IPS-NIHi7 (cell line): ENCODE measurements around the gene DDB1.
A peak's percentile ranks its signal among the peaks of the same experiment; 100 is the strongest.

Source experiments
- DNase-seq: peaks from one replicate; pipeline ENCODE4 v3.0.0; 2012; ENCODE audit warnings: mixed read lengths; ENCODE audit errors: extremely low spot score

DDB1 gene

DNA sequence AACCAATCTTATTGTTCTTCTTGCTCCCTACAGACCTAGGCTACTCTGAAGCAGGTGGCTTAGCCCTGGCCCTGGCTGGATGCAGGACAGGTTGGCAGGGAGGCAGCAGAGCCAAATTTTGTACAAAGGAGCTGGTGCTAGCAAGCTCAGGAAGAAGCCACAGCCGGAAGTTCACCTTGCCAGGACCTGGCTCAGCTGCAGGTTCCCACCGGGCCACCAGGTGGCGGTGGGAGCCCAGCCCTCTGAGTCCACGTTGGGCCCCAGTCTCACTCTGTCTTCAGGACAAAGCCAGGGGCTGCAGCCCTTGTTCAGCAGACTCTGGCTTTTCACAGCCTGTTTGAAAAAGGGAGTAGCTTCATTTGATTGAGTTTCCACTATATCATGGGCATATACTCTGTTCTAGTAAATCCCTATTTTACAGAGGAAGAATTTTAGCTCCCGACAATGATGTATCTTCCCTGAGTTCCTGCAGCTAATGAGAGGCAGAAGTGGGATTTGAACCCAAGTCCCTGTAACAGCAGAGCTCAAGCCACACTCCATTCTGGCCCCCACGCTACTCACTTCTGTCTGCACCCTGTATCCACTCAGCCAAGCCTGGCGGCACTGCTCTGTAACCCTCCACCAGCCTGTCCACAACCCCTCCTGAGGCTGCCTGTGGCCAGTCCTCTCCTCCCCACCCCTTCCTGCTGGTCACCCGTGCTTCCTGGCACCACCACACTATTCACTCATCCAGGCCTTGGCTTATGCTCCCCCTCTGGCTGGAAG is 3.4 kb upstream of the DDB1 start:
- peak; percentile 96 for DNase-seq

DNA sequence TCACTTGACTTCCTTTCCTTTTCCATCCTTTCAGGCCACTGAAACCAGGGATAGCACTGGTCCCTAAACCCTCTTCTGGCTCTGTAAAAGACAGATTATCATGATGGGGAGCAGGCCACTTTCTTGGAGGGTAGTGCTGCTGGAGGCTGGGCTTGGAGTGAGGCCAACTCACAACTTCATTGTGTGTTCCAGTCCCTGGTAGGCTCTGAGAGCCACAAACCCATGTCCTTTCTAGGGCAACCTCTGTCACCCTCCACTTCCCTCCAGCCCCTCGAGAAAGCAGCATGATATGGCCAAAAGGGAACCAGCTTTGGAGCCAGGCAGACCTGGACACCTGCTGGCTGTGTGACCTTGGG is 2.4 kb upstream of the DDB1 start:
- no peak for DNase-seq

DNA sequence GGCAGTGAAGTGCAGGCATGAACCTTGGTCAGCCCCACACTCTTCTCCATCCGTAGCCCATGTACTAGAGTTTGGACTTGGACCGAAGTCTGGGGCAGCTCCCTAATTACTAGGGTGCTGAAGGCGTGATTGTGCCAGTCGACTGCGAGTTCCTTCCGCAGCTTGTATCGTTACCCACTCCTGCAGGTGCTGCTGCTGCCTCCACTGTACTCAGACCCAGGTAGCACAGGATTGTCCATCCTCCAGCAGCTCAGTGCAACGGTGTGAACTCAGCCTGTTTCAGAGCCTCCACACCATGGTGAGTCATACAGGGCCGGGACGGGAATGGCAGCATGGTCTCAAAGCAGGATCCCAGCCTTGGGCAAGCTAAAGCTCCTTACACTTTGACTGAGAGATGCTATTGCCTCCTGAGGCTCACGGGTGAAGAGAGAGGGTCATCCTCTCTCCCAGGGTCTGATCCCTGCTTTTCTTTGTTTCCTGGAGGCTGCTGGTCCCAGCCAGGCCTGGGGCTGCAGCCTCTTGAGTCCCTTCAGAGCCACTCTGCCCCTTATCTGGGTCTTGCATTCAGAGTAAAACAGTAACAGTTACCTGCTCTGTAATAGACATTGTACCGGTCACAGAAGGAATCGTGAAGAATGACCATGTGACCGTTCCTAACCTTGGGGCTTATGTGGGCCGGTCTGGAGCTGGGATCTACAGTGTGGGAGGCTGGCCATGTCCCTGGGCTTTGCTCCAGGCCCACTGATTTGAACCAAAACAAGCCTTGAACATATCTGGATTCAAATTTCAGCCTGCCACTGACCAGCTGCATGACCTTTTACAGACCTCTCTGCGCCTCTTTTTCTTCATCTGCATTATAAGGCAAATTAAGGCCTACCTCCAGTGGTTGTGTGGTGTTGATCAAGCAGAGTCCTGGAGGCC is 1.8 kb upstream of the DDB1 start:
- no peak for DNase-seq

DNA sequence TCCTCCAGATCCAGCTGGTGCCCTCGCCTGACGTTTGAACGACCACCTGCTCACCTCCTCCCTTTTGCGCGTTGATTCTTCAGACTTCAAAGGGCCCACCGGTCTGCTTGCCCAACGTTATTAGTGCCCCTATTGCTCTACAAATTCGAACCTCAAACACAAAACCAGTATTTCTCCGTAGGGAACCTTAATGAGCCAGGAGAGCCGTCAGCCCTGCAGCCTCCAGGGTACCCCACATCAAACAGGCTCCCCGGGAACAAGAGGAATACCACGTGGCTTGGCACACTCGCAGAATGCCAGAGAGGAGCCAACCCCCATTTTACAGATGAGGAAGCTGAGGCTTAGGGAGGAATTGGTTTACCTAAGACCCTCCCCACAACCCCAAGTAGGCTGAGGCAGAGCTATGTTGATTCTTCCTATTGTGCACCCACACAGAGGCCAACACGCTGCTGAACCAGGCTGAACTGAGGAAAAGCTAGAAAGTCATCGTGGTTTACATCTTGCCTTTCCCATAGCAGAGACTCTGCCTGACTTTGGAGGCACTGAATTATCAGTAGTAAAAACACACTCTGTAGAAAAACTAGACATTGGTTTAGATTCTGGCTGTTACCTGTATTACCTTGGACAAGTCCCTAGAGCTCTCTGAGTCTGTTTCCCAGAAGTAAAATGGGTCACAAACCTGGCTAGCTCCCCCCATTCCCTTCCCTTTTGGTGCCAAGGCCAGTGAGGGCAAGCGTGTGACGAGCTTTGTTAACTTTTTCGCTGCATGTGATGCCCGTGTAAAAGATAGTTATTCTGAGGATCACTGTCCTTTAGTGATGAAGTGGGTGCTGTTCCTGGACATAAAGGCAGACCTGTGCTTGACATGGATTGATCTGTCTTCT is 887 bp upstream of the DDB1 start:
- no peak for DNase-seq

DNA sequence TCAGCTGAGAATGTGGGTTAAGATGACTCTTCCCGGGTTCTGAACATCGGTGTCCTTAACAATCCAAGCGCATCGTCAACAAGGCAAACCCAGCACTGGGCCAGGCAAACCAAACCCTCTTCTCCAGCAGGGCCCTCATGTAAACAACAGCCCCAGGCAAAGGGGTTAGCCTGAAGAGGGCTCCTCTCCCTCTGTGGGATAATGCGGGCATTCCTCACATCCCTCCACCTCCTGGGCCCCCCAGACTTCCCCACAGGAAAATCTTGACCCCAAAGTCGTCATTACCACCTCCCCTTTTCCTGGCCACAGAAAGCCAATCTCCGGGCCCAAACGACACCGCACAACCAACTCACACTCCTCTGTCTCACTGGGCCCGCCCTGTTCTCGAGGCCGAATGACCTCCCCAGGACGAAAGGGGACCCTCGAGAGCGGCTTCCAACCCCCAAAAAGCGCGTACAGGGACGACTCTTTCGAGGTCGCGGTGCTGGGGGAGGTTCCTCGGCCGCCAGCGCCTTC is 566 bp downstream of the DDB1 start:
- peak; percentile 64 for DNase-seq

DNA sequence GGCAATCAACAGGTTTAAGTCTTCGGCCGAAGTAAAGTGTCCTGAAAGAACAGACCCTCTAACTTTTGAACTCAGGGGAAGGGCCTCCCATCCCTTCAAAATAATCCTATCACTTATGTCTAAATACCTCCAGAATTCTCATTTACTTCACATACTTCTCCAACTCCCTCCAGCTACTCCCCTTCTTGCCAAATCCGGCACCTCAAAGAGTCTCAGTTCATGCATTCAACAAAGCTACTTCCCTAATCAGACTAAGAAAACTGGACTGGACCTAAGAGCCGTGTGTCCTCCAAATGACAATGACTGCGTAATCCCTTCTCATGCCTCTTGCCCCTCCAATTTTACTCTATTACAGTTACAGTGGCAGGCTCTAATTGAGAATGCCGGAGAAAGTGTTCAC is 1.3 kb downstream of the DDB1 start:
- DNase-seq = no peak

DNA sequence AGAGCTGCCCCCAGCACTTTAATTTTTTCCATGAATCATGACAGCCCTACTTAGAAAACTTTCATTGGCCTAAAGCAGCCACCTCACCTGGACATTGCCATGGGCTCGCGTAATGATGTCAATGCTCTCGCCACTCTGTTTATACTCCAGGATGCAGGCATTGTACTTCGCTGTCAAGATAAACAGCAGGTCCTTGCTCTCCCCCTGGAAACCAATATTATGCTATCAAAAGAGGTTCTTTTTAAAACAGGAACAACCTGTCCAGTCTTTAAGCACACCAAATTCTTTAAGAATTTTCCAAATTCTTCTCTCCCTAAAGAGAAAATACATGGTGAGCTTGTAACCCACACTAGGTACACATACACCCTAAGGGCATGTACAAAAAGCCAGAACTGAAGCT is 3.0 kb downstream of the DDB1 start:
- DNase-seq = no peak

DNA sequence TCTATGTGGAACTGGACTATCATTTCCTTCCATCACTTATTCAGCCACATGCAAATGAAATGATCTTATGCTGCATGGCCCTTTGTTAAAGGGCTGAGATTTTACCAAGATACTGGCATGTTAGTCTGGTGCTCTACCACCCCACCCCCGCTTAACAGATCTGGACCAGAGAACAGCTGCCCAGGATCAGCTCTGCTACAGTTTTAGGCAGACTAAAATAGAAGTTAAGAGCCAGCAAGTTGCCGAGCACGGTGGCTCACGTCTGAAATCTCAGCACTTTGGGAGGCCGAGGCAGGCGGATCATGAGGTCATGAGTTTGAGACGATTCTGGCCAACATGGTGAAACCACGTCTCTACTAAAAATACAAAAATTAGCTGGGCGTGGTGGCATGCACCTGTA is 4.6 kb downstream of the DDB1 start:
- DNase-seq = no peak

DNA sequence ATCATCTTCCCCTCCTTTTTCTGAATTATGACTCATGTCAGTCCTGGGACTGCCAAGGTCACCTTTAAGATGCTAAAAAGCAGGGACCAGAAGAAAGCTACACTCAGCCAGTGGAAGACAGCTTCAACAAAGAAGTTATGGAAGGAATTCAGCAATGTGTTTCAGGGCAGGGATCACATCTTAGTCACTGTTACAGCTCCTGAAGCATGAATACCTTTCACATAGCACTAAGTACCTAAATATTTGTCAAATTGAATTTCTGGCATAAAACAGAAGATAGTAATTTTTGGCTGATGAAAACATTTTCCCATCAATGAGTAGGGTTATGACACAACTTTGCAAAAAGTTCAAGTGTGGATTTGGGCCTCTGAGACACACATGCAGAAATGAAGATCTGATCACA is 5.2 kb downstream of the DDB1 start:
- DNase-seq = no peak

DNA sequence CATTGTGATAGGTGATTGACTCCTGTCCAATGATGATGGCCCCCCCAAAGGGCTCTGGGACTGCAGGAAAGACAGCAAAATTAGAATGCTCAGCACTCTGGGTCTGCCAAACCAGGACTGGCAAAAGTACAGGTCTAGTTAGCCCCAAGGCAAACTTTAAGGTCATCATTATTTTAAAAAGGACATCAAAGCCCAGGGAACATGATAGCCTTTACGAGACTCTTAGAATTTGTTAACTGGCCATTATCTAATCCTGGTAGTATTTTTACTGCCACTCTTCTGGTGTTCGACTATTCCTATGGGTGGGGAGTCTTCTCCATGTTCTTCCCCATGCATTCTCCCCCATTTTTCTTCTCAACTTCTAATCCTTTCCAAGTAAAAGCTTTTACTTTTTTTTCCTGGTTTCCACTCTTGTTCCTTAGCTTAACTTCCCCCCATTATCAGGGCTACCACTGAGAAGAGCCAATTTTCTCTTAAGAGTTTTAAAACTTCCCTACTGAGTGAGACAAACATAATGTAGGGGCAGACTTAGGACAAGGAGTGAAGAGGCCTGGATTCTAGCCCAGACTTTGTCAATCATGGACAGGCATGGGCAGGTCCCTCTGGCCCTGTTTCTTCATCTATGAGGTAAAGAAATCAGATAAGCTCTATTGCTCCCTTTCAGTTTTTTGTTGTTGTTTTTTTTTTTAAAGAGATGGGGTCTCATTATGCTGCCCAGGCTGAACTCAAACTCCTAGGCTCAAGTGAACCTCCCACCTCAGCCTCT is 7.1 kb downstream of the DDB1 start:
- DNase-seq = no peak

DNA sequence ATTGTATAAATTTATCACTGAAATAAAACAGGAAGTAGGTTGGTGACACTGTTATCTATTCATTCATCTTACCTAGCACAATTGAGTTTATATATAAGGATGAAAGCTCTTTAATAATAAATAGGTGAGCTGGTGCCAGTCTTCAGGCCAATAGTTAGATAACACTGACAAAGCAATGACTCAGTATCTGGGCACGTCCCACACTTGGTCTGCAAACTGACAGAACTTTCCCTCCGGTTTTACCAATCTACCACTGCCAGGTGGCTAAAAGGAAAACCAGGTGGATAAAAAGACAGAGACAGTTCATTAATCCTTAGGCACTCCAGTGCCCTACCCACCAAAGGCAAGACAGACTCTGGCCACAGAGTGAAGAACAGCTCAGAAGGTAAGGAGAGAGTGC is 17.6 kb downstream of the DDB1 start:
- DNase-seq = no peak

DNA sequence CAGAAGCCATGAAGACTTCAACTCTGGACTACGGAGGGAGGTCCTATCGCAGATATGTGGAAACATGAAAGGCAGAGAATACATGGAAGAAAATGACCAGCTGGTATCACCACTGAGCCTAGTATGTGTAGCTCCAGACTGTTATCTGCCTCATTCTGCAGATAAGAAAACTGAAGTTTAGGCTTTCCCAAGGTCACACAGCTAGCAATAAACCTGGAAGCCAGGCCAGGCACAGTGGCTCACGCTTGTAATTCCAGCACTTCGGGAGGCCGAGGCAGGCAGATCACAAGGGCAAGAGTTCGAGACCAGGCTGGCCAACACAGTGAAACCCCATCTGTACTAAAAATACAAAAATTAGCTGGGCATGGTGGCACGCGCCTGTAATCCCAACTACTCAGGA is 22.2 kb downstream of the DDB1 start:
- no peak for DNase-seq

DNA sequence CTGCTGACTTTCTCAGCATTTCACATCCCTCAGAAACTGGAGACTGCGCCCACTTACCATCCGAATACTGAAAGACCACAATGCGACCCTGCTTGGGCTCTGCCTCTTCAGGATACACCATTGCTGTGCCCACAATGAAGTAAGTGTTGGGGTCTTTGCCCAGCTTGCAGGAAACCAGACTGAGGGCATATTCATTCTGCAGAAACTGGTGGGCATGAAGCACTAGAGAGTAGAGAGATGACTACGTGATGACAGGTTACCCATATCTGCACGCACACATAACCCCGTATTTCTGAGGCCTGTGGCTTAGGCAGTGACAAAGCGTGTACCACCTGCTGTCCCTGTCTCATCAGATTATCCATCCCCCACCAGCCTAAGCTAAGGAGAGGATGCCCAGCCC is 23.2 kb downstream of the DDB1 start:
- no peak for DNase-seq

DNA sequence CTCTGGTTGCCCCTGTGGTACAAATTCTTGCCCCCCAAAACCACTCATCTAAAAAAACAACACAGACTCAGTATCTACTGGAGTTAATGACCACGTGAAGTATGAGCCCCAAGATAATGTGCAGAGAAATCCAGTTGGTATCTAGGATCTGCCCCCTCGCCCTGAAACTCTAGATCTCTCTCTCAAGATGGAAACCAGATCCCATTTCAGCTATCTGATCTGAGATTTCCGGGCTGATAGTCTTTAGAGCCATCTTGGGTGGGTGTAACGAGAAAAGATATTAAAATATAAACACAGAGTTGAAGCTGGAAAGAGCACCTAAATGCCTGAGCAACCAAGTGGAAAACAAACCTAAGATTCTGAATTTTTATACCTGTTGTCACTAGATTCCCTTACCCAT is 23.8 kb downstream of the DDB1 start:
- DNase-seq = no peak

DNA sequence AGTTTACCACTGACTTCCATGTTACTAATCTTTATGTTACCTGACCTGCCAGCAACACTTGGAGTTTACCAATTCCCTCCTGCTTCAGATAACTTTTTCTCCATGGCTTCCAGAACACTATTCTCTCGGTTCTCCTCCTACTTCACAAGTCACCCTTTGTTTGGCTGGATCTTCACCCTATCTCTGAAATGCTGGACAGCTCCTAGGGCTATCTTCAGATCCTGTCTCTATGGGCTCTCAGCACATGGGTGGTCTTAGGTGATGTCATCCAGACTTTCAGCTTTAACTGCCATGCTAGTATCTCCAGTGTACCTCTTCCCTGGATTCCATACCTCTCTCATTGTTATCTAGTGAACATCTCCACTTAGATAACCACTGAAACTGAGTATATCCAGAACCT is 25.6 kb downstream of the DDB1 start:
- no peak for DNase-seq

DNA sequence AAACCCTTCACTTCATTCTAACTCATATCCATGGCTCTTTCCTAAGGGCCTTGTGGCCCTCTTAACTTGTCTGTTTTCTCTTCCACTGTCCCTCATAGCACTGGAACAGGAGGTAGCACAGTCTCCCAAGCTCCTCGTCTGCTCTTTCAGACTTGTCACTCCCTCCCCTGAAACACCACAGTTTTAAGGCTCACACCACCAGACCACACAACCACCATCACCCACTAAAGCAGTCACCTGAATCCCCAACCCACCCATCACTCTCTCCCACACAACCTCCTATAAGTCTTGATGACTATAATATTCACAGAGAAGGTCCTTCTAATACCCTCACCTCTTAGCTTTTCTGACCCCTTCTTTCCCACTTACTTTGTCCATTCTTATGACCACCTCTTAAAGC is 26.7 kb downstream of the DDB1 start:
- no peak for DNase-seq

DNA sequence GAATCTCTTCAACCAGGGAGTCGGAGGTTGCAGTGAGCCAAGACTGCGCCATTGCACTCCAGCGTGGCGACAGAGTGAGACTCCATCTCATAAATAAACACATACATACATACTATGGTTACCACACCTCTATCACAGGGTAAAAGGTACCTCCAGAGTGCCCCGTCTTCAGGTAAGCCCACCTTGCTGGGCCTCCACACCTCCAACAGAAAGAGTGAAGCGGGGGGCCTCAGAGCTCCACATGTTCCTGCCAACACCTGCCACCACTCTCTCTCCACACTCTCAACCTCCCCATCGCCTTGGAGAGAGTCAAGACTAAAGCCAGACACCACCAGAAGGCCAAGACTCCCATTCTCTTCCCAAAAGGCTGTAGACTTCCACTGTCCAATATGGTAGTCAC is 27.5 kb downstream of the DDB1 start:
- DNase-seq = no peak

DNA sequence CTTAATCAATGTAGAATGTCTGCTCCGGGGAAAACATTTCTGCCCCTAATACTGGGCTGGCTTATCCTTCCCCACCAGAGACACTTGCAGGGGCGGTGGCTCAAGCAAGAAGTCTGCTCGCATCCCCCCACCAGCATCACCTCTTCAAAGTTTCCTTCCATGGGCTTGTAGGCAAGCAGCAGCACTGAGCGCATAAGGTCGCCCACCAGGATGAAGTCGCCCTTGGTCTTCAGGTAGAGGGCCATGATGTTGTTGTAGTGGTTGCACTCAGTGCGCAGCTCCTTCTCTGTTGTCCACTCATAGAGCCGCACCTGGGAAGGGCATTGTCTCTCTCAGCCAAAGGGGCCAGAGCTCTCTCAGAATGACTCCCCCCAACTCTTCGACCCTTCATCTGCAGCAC is 29.2 kb downstream of the DDB1 start:
- no peak for DNase-seq

DNA sequence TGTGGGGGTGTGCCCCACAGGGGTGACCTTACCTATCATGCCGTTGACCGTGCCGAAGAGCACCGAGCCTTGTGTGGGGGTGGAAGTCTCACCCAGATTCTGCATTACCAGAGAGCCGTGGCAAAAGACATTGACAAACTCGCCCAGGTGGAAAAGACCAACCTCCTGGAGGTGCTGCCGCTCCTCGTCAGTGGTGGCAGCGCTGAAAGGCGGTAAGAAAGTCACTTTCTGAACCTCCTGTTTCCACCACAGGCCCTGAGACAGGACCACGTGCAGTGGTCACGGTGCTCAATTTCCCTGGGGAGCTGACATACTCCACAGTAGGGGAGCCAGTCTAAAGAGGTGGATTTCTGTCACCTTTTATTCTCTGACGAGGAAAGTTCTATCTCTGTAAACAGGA is 30.4 kb downstream of the DDB1 start:
- DNase-seq = no peak

DNA sequence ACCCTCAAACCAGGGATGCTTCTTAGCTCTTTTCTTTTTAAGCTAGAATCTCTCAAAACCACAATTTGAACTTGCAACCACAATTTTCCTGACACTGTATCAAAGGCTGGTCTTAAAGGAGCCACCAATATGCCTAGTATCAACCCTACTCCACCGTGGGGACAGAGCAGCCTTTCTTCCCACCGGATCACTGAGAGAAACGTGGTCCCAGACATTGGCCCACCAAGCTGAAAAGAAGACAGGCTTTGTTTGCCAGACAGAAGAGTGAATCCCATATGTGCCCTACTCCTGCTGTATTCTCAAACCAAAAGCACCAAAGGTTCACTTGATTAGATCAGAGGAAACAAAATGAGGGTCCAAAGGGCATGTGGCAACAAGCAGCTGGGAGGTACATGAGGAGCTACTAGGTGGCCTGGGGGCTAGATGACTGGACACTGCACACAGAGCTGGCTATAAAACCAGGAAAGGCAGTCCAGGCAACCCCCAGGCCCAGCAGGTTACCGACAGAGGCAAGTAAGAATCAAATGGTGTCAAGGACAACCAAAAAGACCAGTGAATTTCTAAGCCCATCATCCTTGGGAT is 34.2 kb downstream of the DDB1 start:
- DNase-seq = no peak

DNA sequence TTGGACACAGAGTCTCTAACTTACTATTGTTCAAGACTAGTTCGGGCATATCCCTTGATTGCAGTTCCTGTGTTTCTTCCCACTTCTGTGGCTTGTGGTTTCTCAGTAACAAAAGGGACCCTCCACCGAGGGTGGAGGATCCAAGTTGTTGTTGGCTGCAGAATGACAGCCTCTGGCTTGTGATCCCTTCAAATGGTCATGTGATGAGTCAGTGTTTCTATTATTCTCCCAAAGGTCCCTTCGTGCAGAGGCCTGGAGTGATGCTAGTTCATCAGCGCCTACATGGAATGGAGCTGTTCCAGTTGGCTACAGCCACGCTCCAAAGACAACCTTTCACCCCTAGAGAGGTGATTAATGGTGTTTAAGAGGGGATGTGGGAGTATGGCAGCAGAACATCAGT is 35.2 kb downstream of the DDB1 start:
- DNase-seq = no peak
